GM23248 (cell line): Measurements from ENCODE around the gene RAB12.
"Not testable (repeated sequence)": the region's sequence is repeated elsewhere in the genome, so short reads cannot be mapped to it uniquely, and the experiment has no call there.

ENCODE experiments used
- EZH2 ChIP-seq: fragments of 200-600 bp; sonication (generic); IDR thresholded peaks from 2 replicates; pipeline ENCODE4 v1.6.1; 2018; ENCODE audit warnings: antibody characterized with exemption, mild to moderate bottlenecking; ENCODE audit not compliant: insufficient read depth, poor library complexity, severe bottlenecking
- EZH2phosphoT487 ChIP-seq: fragments of 200-600 bp; sonication (generic); IDR thresholded peaks from 2 replicates; pipeline ENCODE4 v1.6.1; 2018; ENCODE audit warnings: antibody characterized with exemption, moderate library complexity, mild to moderate bottlenecking, low read depth; ENCODE audit not compliant: insufficient read depth

GRCh38 chr18:8647359-8647758 lies 38.1 kb downstream of the RAB12 start:
- TF ChIP-seq EZH2phosphoT487, EZH2: not testable (repeated sequence)
